ENCODE data around the gene NCOA7. TPM values are rescaled to one million over a fixed set of nuclear protein-coding genes. Genes with fewer than 3 reads are reported as not detected.

NCOA7 gene
- total RNA-seq, 4 donors from 2014 or later, result 16.7 to 28.3 (median 21.2) TPM

DNA sequence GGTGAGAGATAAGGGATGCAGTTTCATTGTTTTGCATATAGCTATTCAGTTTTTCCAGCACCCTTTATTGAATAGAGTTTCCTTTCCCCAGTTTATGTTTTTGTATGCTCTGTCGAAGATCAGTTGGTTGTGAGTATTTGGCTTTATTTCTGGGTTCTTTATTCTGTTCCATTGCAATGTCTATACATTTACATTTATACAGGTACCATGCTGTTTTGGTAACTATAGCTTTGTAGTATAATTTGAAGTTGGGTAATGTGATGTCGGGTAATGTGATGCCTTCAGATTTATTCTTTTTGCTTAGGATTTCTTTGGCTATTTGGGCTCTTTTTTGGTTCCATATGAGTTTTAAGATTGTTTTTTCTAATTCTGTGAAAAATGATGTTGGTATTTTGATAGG is 61.8 kb downstream of the NCOA7 start:
- Histone ChIP-seq H3K9me3 (no peaks in the 10 kb centered on the region), H3K36me3 (no peaks in the 10 kb centered on the region), H3K4me3 (no peak overlapping the region), H3K4me1 (no peaks in the 10 kb centered on the region), H3K27ac (no peak overlapping the region), H3K27me3 (no peaks in the 10 kb centered on the region)
- WGBS, 2 donors (ENCODE audit: low coverage in 1 of 2), result 92 to 96% methylated on average over 2 of the region's 2 CpGs
- TF ChIP-seq POLR2AphosphoS5 (IDR thresholded peaks at IDR 0.05), result no peak
- no peak for TF ChIP-seq CTCF (IDR thresholded peaks at IDR 0.05)
- TF ChIP-seq EP300 (IDR thresholded peaks at IDR 0.05; ENCODE audit: low read depth), result no peak
- no peak for TF ChIP-seq POLR2A (IDR thresholded peaks at IDR 0.05)
- in situ Hi-C loops (cut with MboI; ENCODE audit: low pct_ligation_motif_present in 1 of 4, low pct_unique_long_range_greater_than_20kb in 1 of 4, low sequenced_read_pairs in 3 of 4), result loop anchor here in 1 of 4 donors (10.0 kb wide), 1 partner anchor 102 kb away; the partner anchor contains the start of gene HINT3
- intact Hi-C loops (cut with DNase I; ENCODE audit: low total_unique reads), result no loop called here
- DNase-seq, result no peak

DNA sequence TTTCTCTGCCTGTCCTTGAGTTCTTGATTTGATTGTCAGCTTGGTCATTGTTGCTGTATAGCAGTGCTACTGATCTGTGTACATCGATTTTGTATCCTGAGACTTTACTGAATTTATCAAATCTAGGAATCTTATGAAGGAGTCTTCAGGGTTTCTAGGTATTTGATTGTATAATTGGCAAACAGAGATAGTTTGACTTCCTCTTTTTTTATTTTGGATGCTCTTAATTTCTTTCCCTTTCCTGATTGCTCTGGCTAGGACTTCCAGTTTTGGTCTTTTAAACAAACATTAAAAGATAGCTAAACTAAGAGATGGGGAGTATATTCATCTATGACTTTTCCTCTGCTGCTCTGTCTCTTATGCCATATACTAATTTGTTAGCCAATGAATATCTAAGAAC is 62.4 kb downstream of the NCOA7 start:
- in situ Hi-C loops (cut with MboI; ENCODE audit: low pct_ligation_motif_present in 1 of 4, low pct_unique_long_range_greater_than_20kb in 1 of 4, low sequenced_read_pairs in 3 of 4), result loop anchor here in 1 of 4 donors (10.0 kb wide), 1 partner anchor 102 kb away; the partner anchor contains the start of gene HINT3
- Histone ChIP-seq H3K27me3 (no peaks in the 10 kb centered on the region), H3K4me1 (no peaks in the 10 kb centered on the region), H3K27ac (no peak overlapping the region), H3K9me3 (no peaks in the 10 kb centered on the region), H3K36me3 (no peaks in the 10 kb centered on the region), H3K4me3 (no peak overlapping the region)
- DNase-seq, result no peak
- intact Hi-C loops (cut with DNase I; ENCODE audit: low total_unique reads), result no loop called here
- 96 to 100% methylated on average over 1 of the region's 1 CpG for WGBS, 2 donors (ENCODE audit: low coverage in 1 of 2)
- TF ChIP-seq EP300 (IDR thresholded peaks at IDR 0.05; ENCODE audit: low read depth) (no peak), CTCF (IDR thresholded peaks at IDR 0.05) (no peak), POLR2AphosphoS5 (IDR thresholded peaks at IDR 0.05) (no peak)

DNA sequence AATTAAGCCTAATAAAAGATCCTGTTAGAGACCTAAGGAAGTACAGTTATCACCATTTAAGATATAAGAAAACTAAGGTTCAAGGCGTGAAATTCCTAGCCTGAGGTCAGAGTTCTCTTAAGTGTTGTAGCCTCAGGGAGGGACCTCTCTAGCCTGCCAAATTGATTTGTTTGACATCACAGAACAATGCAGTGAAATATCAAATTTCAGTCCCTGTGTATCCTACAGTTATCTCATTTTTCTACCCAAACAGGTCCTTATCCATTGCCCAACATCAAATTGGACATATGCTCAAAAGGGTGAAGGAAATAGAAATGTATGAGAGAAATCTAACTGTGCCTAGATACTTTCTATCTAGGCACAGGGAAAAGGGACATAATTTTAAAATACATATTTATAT is 63.0 kb downstream of the NCOA7 start:
- 43 to 71% methylated on average over 1 of the region's 1 CpG for WGBS, 2 donors (ENCODE audit: low coverage in 1 of 2)
- H3K4me1 ChIP-seq, result no peaks in the 10 kb centered on the region

DNA sequence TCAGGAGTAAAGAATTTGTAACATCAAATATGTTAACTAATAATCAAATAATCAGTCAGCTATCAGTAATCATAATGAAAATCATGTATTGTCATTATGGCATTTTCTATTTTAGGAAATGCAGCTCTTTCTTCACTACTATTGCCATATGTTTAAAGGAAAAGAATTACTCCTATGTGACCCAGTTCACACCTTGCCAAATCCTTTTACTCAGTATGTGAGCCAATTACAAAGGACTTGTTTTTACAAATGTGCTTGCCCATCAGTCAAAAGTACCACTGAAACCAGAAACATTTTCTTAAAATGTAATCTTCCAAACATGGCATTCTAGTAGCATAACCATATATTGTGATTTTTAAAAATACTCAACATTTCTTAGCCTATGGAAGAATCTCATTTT is 63.6 kb downstream of the NCOA7 start:
- TF ChIP-seq EP300 (IDR thresholded peaks at IDR 0.05; ENCODE audit: low read depth), result no peak
- no peak for TF ChIP-seq CTCF (IDR thresholded peaks at IDR 0.05)
- no peak for TF ChIP-seq POLR2AphosphoS5 (IDR thresholded peaks at IDR 0.05)
- TF ChIP-seq POLR2A (IDR thresholded peaks at IDR 0.05), result no peak
- in situ Hi-C loops (cut with MboI; ENCODE audit: low pct_ligation_motif_present in 1 of 4, low pct_unique_long_range_greater_than_20kb in 1 of 4, low sequenced_read_pairs in 3 of 4) (loop anchor here in 1 of 4 donors (10.0 kb wide), 1 partner anchor 100 kb away; the partner anchor contains the start of gene HINT3), intact Hi-C loops (cut with DNase I; ENCODE audit: low total_unique reads) (no loop called here)
- H3K9me3 ChIP-seq, result no peaks in the 10 kb centered on the region
- no peak for DNase-seq
- H3K36me3 ChIP-seq, result no peaks in the 10 kb centered on the region
- H3K27ac ChIP-seq, result no peak overlapping the region
- no peaks in the 10 kb centered on the region for H3K27me3 ChIP-seq
- no peaks in the 10 kb centered on the region for H3K4me1 ChIP-seq
- H3K4me3 ChIP-seq, result no peak overlapping the region

More for the DNA sequence above, 63.0 kb downstream of the NCOA7 start:
- intact Hi-C loops (cut with DNase I; ENCODE audit: low total_unique reads) (no loop called here), in situ Hi-C loops (cut with MboI; ENCODE audit: low pct_ligation_motif_present in 1 of 4, low pct_unique_long_range_greater_than_20kb in 1 of 4, low sequenced_read_pairs in 3 of 4) (loop anchor here in 1 of 4 donors (10.0 kb wide), 1 partner anchor 101 kb away; the partner anchor contains the start of gene HINT3)
- DNase-seq, result no peak
- no peaks in the 10 kb centered on the region for H3K27me3 ChIP-seq
- H3K9me3 ChIP-seq, result no peaks in the 10 kb centered on the region
- no peaks in the 10 kb centered on the region for H3K36me3 ChIP-seq
- no peak overlapping the region for H3K4me3 ChIP-seq
- no peak overlapping the region for H3K27ac ChIP-seq
- no peak for TF ChIP-seq POLR2A (IDR thresholded peaks at IDR 0.05)

DNA sequence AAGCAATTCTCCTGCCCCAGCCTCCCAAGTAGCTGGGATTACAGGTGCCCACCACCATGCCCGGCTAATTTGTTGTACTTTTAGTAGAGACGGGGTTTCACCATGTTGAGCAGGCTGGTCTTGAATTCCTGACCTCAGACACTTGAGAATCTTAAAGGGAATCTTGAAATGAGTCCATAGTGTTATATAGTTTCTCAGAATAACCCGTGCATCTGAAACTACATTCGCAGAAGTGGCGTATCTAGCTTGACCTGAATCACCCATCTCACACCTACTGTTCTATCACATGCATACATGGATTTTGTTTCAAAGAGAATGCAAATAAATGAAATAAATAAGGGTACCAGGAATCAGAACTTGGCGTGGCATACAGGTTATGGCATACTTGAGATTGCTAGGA is 65.0 kb downstream of the NCOA7 start:
- Histone ChIP-seq H3K36me3 (no peaks in the 10 kb centered on the region), H3K27ac (no peak overlapping the region), H3K4me3 (no peak overlapping the region), H3K9me3 (no peaks in the 10 kb centered on the region), H3K4me1 (no peaks in the 10 kb centered on the region), H3K27me3 (no peaks in the 10 kb centered on the region)
- TF ChIP-seq POLR2AphosphoS5 (IDR thresholded peaks at IDR 0.05) (no peak), CTCF (IDR thresholded peaks at IDR 0.05) (no peak)
- intact Hi-C loops (cut with DNase I; ENCODE audit: low total_unique reads) (no loop called here), in situ Hi-C loops (cut with MboI; ENCODE audit: low pct_ligation_motif_present in 1 of 4, low pct_unique_long_range_greater_than_20kb in 1 of 4, low sequenced_read_pairs in 3 of 4) (loop anchor here in 1 of 4 donors (10.0 kb wide), 1 partner anchor 99 kb away; the partner anchor contains the start of gene HINT3)
- WGBS, 2 donors (ENCODE audit: low coverage in 1 of 2), result 85% methylated on average over 4 to 6 of the region's 6 CpGs
- no peak for DNase-seq
